Lower lobe of right lung (tissue), 2 donors: Measurements from ENCODE around the gene PCMTD2. TPM values are rescaled to one million over a fixed set of nuclear protein-coding genes. Genes with fewer than 3 reads are reported as not detected.

Experiments
- ATAC-seq, 2 donors: fragments of 200-7000 bp; cut with Tn5 transposase; one replicate each; pipeline ENCODE4 v1.9.1; 2020 to 2022; ENCODE audit warnings: mild to moderate bottlenecking in 2 of 2, moderate library complexity in 2 of 2
- DNase-seq: peaks from one replicate; pipeline ENCODE4 v3.0.0-alpha.2; 2020
- H3K27ac ChIP-seq: fragments of 200-600 bp; one replicate; pipeline ENCODE4 v1.8.0; 2022
- H3K27me3 ChIP-seq: fragments of 200-600 bp; one replicate; pipeline ENCODE4 v1.8.0; 2022; ENCODE audit warnings: low read depth
- H3K36me3 ChIP-seq: fragments of 200-600 bp; one replicate; pipeline ENCODE4 v1.8.0; 2022; ENCODE audit warnings: mild to moderate bottlenecking
- H3K4me1 ChIP-seq: fragments of 200-600 bp; one replicate; pipeline ENCODE4 v1.8.0; 2022
- H3K4me3 ChIP-seq: fragments of 200-600 bp; one replicate; pipeline ENCODE4 v1.8.0; 2022; ENCODE audit warnings: mild to moderate bottlenecking
- H3K9me3 ChIP-seq: fragments of 200-600 bp; one replicate; pipeline ENCODE4 v1.8.0; 2022
- intact Hi-C: fragments of 100-400 bp; cut with DNase I; formaldehyde crosslinking; loops from one replicate; pipeline ENCODE4 v1.11.0; 2022
- total RNA-seq: library from RNA; stranded (reverse); fragmentation: NEBNext Ultra II Directional; extraction: Animal tissue kit (Norgen Biotek cat#: 25700); gene quantifications from one replicate; pipeline ENCODE4 v1.2.1, GENCODE V29; 2021
- TF ChIP-seq, protein P1 (sequence below): fragments of 200-600 bp; IDR thresholded peaks from one replicate; pipeline ENCODE4 v1.8.0; 2022; ENCODE audit warnings: antibody characterized with exemption, mild to moderate bottlenecking
- donor health status: DM: no; HTN: yes; CAD: no; lungs with severe emphysema.

The PCMTD2 gene
- total RNA-seq, 1 donor from 2014 or later = 65.8 TPM

DNA sequence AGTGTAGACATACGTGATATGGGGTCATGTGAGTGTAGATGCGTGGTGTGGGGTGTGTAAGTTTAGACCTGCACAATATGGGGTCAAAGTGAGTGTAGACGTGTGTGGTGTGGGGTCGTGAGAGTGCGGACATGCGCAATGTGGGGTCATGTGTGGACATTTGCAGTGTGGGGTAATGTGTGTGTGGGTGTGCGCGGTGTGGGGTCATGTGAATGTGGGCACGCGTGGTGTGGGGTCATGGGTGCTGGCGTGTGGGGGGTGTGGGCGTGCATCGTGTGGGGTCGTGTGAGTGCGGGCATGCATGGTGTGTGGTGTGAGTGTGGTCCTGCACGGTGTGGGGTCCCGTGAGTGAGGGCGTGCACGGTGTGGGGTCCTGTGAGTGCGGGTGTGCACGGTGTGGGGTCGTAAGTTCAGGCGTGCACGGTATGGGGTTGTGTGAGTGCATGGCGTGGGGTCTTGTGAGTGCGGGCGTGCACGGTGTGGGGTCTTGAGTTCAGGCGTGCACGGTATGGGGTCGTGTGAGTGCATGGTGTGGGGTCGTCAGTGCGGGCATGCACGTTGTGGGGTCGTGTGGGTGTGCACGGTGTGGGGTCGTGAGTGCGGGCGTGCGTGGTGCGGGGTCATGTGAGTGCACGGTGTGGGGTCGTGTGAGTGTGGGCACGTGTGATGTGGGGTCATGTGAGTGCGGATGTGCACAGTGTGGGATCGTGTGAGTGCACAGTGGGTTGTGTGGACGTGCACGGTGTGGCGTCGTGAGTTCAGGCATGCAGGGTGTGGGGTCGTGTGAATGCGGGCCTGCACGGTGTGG is 14.3 kb downstream of the PCMTD2 start:
- DNase-seq (no peak), ATAC-seq (peak in 1 of 2 donors; percentile 61)
- Histone ChIP-seq H3K4me3 (no peak overlapping the region), H3K36me3 (peaks cover 51% of the 10 kb centered on the region), H3K4me1 (no peaks in the 10 kb centered on the region), H3K9me3 (no peaks in the 10 kb centered on the region), H3K27me3 (no peaks in the 10 kb centered on the region), H3K27ac (no peak overlapping the region)
- intact Hi-C loops = no loop called here
- TF ChIP-seq, protein P1, sequence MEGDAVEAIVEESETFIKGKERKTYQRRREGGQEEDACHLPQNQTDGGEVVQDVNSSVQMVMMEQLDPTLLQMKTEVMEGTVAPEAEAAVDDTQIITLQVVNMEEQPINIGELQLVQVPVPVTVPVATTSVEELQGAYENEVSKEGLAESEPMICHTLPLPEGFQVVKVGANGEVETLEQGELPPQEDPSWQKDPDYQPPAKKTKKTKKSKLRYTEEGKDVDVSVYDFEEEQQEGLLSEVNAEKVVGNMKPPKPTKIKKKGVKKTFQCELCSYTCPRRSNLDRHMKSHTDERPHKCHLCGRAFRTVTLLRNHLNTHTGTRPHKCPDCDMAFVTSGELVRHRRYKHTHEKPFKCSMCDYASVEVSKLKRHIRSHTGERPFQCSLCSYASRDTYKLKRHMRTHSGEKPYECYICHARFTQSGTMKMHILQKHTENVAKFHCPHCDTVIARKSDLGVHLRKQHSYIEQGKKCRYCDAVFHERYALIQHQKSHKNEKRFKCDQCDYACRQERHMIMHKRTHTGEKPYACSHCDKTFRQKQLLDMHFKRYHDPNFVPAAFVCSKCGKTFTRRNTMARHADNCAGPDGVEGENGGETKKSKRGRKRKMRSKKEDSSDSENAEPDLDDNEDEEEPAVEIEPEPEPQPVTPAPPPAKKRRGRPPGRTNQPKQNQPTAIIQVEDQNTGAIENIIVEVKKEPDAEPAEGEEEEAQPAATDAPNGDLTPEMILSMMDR = no peak

DNA sequence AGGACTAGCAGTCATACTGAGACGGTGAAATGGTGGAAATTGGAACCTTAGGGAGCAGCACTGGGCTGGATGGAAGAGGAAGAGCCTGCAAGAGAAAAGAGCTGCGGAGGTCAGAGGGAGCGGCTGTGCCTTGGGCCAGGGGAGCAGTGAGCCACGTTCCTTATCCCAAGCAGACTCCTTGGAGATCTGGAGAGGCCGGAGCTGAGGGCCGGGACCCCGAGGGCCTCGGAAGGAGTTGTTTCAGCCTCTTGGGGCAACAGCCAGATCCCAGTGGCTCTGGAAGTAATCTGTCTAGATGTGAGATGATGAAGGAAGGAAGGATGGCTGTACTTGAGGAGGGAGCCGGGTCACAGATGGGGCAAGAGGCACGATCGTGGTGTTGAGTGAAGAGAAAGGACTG is 16.1 kb downstream of the PCMTD2 start:
- Histone ChIP-seq H3K36me3 (peaks cover 36% of the 10 kb centered on the region), H3K27me3 (no peaks in the 10 kb centered on the region), H3K27ac (no peak overlapping the region), H3K4me3 (no peak overlapping the region), H3K9me3 (no peaks in the 10 kb centered on the region), H3K4me1 (no peaks in the 10 kb centered on the region)
- no peak for ATAC-seq
- no peak for DNase-seq
- TF ChIP-seq, protein P1 = no peak
- intact Hi-C loops = no loop called here

DNA sequence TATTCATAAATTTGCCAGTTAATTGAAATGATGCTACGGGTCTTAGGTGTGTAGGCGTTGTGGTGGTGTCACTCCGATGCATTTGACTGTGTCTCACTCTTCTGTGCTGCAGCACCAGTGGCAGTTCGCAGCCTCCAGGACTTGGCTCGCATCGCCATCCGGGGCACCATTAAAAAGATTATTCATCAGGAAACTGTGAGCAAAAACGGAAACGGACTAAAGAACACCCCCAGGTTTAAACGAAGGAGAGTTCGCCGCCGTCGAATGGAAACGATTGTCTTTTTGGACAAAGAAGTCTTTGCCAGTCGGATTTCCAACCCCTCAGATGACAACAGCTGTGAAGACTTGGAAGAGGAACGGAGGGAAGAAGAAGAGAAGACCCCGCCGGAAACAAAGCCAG is 17.6 kb downstream of the PCMTD2 start:
- intact Hi-C loops = no loop called here
- no peaks in the 10 kb centered on the region for H3K4me1 ChIP-seq
- no peak overlapping the region for H3K4me3 ChIP-seq
- TF ChIP-seq, protein P1 = no peak
- H3K9me3 ChIP-seq = no peaks in the 10 kb centered on the region
- peaks cover 28% of the 10 kb centered on the region for H3K36me3 ChIP-seq
- no peak overlapping the region for H3K27ac ChIP-seq
- no peaks in the 10 kb centered on the region for H3K27me3 ChIP-seq
- DNase-seq (no peak), ATAC-seq (no peak)

DNA sequence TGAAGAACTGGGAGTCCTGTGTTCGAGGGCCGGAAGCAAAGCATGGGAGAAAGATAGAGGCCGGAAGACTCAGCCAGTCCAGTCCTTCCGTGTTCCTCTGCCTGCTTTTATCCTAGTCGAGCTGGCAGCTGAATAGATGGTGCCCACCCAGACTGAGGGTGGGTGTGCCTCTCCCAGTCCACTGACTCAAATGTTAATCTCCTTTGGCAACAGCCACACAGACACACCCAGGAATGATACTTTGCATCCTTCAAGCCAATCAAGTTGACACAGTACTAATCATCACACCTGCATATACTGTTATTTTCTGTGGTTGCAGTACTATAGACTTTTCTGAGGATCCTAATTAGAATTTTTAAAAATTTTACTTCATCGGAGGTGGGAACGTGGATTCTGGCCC is 21.3 kb downstream of the PCMTD2 start:
- ATAC-seq = no peak
- intact Hi-C loops = no loop called here
- Histone ChIP-seq H3K9me3 (no peaks in the 10 kb centered on the region), H3K27me3 (no peaks in the 10 kb centered on the region), H3K4me1 (no peaks in the 10 kb centered on the region), H3K4me3 (no peak overlapping the region), H3K36me3 (peaks cover 21% of the 10 kb centered on the region), H3K27ac (no peak overlapping the region)
- TF ChIP-seq, protein P1 = no peak
- no peak for DNase-seq

DNA sequence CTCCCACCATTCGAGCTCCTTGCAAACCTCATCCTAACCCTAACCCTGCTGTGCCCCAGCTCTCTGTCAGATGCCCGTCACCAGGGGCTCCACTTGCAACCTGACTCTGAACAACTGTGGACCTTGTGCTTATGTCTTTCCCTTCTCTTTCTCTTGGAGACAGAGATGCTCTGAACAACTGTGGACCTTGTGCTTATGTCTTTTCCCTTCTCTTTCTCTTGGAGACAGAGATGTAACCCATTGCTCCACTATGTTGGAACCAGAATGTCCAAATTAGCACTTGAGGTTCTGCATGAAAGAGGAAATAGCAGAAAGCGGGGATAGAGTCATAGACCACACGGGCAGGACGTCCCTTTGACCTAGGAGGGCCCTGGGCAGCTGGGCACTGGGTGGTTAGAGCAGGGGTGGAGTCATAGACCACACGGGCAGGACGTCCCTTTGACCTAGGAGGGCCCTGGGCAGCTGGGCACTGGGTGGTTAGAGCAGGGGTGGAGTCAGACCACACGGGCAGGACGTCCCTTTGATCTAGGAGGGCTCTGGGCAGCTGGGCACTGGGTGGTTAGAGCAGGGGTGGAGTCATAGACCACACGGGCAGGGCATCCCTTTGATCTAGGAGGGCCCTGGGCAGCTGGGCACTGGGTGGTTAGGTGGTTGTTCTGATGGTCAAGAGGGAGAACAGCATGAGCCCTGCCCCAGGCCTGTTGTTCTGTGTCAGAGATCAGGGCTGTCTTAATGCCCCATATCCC is 22.2 kb downstream of the PCMTD2 start:
- Histone ChIP-seq H3K36me3 (peaks cover 21% of the 10 kb centered on the region), H3K4me3 (no peak overlapping the region), H3K27ac (no peak overlapping the region), H3K4me1 (no peaks in the 10 kb centered on the region), H3K9me3 (no peaks in the 10 kb centered on the region), H3K27me3 (no peaks in the 10 kb centered on the region)
- ATAC-seq (peak; percentile 39 to 42), DNase-seq (no peak)
- TF ChIP-seq, protein P1 = no peak
- intact Hi-C loops = no loop called here
